ENCODE results near the gene PTPRN2. TPM values are rescaled to one million over a fixed set of nuclear protein-coding genes. Genes with fewer than 3 reads are reported as not detected.

The PTPRN2 gene
- total RNA-seq, 1 donor from 2014 or later: 1.8 TPM

GRCh38 chr7:157817944-157818700 lies 769.5 kb downstream of the PTPRN2 start:
- ATAC-seq (ENCODE audit: low read depth) (no peak), DNase-seq (no peak)
- H3K9me3 Mint-ChIP-seq: peaks cover 3% of the 10 kb centered on the region
- H3K27me3 Mint-ChIP-seq: no peaks in the 10 kb centered on the region
- H3K4me3 Mint-ChIP-seq: no peak overlapping the region
- TF ChIP-seq CTCF (IDR thresholded peaks at IDR 0.05): no peak
- H3K36me3 Mint-ChIP-seq (ENCODE audit: low read depth): no peaks in the 10 kb centered on the region
- intact Hi-C loops (cut with micrococcal nuclease): no loop called here
- H3K4me1 Mint-ChIP-seq: no peaks in the 10 kb centered on the region
- H3K27ac Mint-ChIP-seq: no peak overlapping the region
- ChIA-PET CTCF (no interaction called here), POLR2A (no interaction called here)

DNA sequence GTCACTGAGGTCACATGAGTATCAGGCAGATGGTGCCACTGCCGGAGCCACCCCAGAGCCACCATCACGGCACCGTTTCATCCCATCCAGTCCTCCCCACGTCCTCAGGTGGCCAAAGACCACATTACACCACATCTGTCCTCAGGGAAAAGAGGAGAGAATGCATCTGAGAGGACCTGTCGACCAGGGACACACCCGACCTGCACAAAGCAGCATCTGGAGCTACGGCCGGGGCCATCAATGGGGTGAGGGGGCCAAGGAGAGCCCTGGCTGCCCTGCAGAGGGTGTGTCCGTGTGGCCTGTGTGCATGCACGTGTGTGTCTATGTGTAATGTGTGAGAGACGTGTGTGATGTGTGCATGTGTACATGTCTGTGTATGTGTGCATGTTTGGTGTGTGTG lies 770.2 kb downstream of the PTPRN2 start:
- Mint-ChIP-seq H3K4me3 (no peak overlapping the region), H3K27ac (no peak overlapping the region), H3K36me3 (ENCODE audit: low read depth) (no peaks in the 10 kb centered on the region), H3K4me1 (no peaks in the 10 kb centered on the region), H3K9me3 (peaks cover 3% of the 10 kb centered on the region), H3K27me3 (no peaks in the 10 kb centered on the region)
- ATAC-seq (ENCODE audit: low read depth) (no peak), DNase-seq (no peak)
- no peak for TF ChIP-seq CTCF (IDR thresholded peaks at IDR 0.05)
- ChIA-PET CTCF (no interaction called here), POLR2A (no interaction called here)
- intact Hi-C loops (cut with micrococcal nuclease): no loop called here

- Mint-ChIP-seq H3K27me3 (no peaks in the 10 kb centered on the region), H3K9me3 (peaks cover 3% of the 10 kb centered on the region), H3K4me3 (no peak overlapping the region), H3K4me1 (no peaks in the 10 kb centered on the region), H3K36me3 (ENCODE audit: low read depth) (no peaks in the 10 kb centered on the region), H3K27ac (no peak overlapping the region)
- no peak for TF ChIP-seq CTCF (IDR thresholded peaks at IDR 0.05)
- intact Hi-C loops (cut with micrococcal nuclease): no loop called here
- DNase-seq: no peak
- ATAC-seq (ENCODE audit: low read depth): no peak
- CTCF ChIA-PET: no interaction called here
- POLR2A ChIA-PET: no interaction called here
Observed at GRCh38 chr7:157816526-157817250, 770.9 kb downstream of the PTPRN2 start.

DNA sequence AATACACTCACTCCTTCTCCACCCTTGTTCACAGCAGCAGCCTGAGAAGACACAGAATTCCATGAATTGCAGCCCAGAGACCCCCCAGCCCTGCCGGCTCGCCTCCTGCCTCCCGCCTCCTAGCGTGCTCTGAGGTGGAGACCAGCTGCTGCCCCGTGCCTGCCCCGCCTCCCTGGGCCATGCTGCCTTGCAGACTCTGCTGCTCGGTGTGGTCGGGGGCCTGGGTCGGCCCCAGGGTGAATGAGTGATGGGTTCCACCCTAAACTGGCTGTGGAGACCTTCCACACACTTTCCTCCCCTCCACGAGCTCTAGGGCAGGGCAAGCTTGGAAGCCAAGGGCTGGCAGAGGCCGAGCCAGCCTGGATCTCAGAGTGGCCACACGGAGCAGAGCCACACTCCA lies 771.5 kb downstream of the PTPRN2 start:
- POLR2A ChIA-PET: no interaction called here
- no peak for ATAC-seq (ENCODE audit: low read depth)
- intact Hi-C loops (cut with micrococcal nuclease): no loop called here
- H3K4me1 Mint-ChIP-seq: no peaks in the 10 kb centered on the region
- peaks cover 3% of the 10 kb centered on the region for H3K9me3 Mint-ChIP-seq
- no peak for TF ChIP-seq CTCF (IDR thresholded peaks at IDR 0.05)
- DNase-seq: no peak
- CTCF ChIA-PET: no interaction called here
- H3K27ac Mint-ChIP-seq: no peak overlapping the region
- H3K4me3 Mint-ChIP-seq: no peak overlapping the region
- no peaks in the 10 kb centered on the region for H3K27me3 Mint-ChIP-seq
- H3K36me3 Mint-ChIP-seq (ENCODE audit: low read depth): no peaks in the 10 kb centered on the region

- TF ChIP-seq CTCF (IDR thresholded peaks at IDR 0.05): no peak
- Mint-ChIP-seq H3K36me3 (ENCODE audit: low read depth) (no peaks in the 10 kb centered on the region), H3K4me3 (no peak overlapping the region), H3K4me1 (no peaks in the 10 kb centered on the region), H3K27ac (no peak overlapping the region), H3K27me3 (no peaks in the 10 kb centered on the region), H3K9me3 (peaks cover 3% of the 10 kb centered on the region)
- DNase-seq: no peak
- CTCF ChIA-PET: no interaction called here
- POLR2A ChIA-PET: no interaction called here
- intact Hi-C loops (cut with micrococcal nuclease): no loop called here
- no peak for ATAC-seq (ENCODE audit: low read depth)
Observed at GRCh38 chr7:157815706-157816022, 772.0 kb downstream of the PTPRN2 start.
